Choroid plexus epithelial cell (primary cell): ENCODE measurements around the gene GMEB2.

Source experiments
- DNase-seq: peaks from one replicate; pipeline ENCODE4 v3.0.0-alpha.2; 2010; ENCODE audit warnings: low read depth
- H3K4me3 ChIP-seq: 2 replicates; pipeline ENCODE4 v1.5.1; 2011; ENCODE audit warnings: low read depth, mild to moderate bottlenecking, control low read depth, low read length, moderate library complexity
- TF ChIP-seq, protein P1 (sequence below): conservative IDR thresholded peaks from 2 replicates; pipeline ENCODE4 v1.5.1; 2011; ENCODE audit warnings: low read depth, mild to moderate bottlenecking, control low read depth, inconsistent platforms, low read length, moderate library complexity

Gene GMEB2

DNA sequence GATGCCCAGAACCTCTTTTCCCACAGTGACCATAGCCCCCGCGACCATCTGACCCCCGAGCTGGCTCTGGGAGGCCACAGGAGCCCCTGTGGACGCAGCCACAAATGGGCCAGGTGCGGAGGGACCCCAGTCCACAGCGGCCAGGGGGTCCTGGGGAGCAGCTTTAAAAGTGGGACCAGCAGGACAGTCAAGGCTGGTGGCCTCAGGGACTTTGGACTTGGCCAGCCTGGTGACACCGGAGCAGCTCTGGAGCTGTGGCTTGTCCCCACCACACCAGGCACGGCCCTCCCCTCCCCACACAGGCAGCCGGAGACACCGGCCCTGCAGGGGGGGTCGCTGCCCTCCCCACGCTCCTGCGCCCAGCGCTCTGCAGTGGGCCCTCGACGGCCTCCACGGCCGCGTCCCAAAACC lies 69.4 kb downstream of the GMEB2 start:
- TF ChIP-seq, protein P1, sequence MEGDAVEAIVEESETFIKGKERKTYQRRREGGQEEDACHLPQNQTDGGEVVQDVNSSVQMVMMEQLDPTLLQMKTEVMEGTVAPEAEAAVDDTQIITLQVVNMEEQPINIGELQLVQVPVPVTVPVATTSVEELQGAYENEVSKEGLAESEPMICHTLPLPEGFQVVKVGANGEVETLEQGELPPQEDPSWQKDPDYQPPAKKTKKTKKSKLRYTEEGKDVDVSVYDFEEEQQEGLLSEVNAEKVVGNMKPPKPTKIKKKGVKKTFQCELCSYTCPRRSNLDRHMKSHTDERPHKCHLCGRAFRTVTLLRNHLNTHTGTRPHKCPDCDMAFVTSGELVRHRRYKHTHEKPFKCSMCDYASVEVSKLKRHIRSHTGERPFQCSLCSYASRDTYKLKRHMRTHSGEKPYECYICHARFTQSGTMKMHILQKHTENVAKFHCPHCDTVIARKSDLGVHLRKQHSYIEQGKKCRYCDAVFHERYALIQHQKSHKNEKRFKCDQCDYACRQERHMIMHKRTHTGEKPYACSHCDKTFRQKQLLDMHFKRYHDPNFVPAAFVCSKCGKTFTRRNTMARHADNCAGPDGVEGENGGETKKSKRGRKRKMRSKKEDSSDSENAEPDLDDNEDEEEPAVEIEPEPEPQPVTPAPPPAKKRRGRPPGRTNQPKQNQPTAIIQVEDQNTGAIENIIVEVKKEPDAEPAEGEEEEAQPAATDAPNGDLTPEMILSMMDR, result no peak
- DNase-seq, result no peak
- H3K4me3 ChIP-seq, result no peak overlapping the region

DNA sequence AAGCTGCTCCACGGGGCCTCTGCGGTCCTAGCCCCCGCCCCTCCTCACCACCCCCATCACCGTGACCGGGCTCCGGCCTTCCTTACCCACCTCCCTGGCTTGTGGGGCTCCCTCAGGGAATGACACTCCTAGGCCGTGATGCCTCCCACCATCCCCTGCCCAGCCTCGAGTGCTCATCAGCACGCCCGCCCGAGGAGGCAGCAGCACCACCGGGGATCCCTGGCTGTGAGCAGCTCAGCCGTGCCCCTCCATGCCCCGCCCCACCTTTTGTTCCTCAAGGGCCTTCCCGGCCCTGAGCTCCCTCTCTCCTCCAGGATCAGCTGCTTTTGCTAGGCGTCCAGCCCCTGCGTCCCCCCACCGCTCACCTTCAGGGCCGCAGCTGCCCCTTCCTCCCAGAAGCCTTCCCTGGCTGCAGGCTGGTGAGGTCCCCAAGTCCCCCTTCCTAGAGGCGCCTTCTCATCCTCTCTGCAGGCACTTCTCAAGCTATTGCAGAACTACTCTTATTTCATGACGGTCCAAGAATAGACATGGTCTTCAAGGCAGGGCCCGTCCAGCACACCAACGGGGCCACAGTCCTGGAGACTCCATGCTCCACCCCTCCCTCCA lies 69.9 kb downstream of the GMEB2 start:
- TF ChIP-seq, protein P1, result no peak
- H3K4me3 ChIP-seq, result no peak overlapping the region
- DNase-seq, result no peak

DNA sequence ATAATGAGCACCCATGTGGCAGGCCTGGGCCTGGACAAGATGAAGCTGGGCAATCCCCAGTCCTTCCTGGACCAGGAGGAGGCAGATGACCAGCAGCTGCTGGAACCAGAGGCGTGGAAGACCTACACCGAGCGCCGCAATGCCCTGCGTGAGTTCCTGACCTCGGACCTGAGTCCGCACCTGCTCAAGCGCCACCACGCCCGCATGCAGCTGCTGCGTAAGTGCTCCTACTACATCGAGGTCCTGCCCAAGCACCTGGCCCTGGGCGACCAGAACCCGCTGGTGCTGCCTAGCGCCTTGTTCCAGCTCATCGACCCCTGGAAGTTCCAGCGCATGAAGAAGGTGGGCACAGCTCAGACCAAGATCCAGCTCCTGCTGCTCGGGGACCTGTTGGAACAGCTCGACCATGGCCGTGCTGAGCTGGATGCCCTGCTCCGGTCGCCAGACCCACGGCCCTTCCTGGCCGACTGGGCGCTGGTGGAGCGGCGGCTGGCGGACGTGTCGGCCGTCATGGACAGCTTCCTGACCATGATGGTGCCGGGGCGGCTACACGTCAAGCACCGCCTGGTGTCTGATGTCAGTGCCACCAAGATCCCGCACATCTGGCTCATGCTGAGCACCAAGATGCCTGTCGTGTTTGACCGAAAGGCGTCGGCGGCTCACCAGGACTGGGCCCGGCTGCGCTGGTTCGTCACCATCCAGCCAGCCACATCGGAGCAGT lies 71.1 kb downstream of the GMEB2 start:
- no peak overlapping the region for H3K4me3 ChIP-seq
- TF ChIP-seq, protein P1, result no peak
- no peak for DNase-seq

DNA sequence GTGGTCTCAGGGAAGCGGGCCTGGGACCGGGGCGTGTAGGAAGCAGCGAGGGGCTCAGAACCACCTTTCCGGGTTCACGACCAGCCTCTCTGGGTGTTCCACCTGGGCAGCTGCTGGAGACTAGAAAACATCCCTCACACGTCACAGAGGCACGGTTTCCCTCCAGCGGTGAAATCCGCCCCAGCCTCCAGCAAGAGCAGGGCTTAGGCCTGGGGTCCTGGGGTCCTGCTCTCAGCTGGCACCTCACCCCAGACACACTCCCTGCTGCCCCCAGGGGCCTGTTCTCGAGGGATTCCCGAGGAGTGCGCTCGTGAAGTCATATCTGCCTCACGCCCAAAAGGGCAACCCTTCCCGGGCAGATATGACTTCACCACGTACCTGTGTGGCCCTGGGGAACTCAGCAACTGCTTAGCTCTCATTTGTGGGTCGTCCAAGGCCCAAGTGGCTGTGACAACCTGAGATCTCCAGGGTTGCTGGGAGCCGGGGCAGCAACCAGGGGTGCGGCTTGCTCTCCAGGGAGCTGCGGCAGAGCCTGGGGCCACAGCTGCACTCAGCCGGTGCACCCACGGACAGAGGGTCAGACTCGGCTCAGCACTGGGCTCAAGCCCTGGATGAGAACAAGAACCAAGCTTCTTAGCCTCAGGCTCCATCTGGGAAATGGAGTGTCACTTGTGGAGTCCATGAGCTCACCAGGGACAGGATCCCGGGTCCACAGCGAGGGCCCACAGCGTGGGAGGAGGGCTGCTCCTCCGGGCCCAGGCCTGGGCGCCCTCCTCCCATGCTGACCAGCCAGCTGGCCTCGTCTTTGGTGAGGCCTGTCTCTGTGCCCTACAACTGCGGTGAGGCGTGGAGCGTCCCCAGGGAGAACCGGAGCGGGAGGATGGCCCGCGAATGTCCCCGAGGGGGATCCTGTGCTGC lies 72.3 kb downstream of the GMEB2 start:
- no peak overlapping the region for H3K4me3 ChIP-seq
- TF ChIP-seq, protein P1, result no peak
- DNase-seq, result no peak

DNA sequence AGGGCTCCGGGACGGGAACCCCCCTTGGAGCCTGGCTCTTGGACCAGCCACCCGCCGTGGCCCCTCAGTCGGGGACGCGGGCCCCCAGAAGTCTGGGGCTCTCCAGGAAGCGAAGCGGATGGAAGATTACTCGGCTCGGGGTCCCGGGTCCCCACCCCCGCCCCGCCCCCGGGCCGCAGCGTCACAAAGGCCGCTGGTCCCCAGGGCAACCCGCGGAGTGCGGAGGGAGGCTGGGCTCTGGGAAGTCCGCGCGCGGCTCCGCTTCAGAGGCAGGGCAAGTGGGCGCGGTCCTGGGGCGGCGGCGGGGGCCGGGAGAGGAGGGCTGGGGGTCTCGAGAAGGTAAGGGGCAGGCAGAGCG lies 73.0 kb downstream of the GMEB2 start, which contains the start of gene FNDC11:
FNDC11 (plus strand) TSS at position 227 of the 358 bp plus-strand sequence. CDS start 1,505 bp downstream, outside the sequence.
- DNase-seq, result no peak
- H3K4me3 ChIP-seq, result peak within 1 kb of the TSS; percentile 56

DNA sequence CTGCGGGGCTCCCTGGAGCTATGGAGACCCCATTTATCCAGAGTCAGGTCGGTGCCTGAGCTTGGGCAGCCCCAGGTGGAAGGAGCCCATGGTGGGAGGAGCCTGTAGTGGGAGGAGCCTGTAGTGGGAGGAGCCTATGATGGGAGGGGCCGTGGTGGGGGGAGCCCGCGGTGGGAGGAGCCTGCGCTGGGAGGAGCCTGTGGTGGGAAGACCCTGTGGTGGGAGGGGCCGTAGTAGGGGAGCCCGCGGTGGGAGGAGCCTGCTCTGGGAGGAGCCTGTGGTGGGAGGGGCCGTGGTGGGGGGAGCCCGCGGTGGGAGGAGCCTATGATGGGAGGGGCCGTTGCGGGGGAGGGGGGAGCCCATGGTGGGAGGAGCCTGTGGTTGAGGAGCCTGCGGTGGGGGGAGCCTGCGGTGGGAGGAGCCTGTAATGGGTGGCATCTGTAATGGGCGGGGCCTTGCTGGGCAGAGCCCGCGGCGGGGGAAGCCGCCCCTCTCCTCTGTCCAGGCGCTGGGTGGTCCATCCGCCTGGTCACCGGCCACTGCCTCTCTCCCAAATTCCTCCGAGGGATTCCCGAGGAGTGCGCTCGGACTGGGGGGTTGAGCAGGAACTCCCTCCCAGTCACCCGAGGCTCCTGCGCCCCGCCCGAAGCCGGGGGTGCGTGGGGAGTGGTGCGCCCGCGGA lies 73.5 kb downstream of the GMEB2 start:
- peak overlapping the region; percentile 56 for H3K4me3 ChIP-seq
- peak; percentile 85 for DNase-seq
- TF ChIP-seq, protein P1, result no peak

More for the DNA sequence above, 73.0 kb downstream of the GMEB2 start, which contains the start of gene FNDC11:
- TF ChIP-seq, protein P1, result no peak
